Adipocyte (in vitro differentiated cells): ENCODE measurements around the gene DDX42.

Experiments used
- DNase-seq: peaks from one replicate; pipeline ENCODE4 v3.0.0-alpha.2; 2015; ENCODE audit warnings: low read depth
- H3K27me3 ChIP-seq: replicated peaks from 2 replicates; pipeline ENCODE4 v1.7.0; 2013; ENCODE audit warnings: mild to moderate bottlenecking, low read length, moderate library complexity; ENCODE audit not compliant: control insufficient read depth, insufficient read depth
- H3K36me3 ChIP-seq: 2 replicates; pipeline ENCODE4 v1.7.0; 2013; ENCODE audit warnings: low read length, mild to moderate bottlenecking, moderate library complexity; ENCODE audit not compliant: control insufficient read depth, insufficient read depth, severe bottlenecking
- H3K4me1 ChIP-seq: 2 replicates; pipeline ENCODE4 v1.7.0; 2013; ENCODE audit warnings: mild to moderate bottlenecking, low read length, moderate library complexity; ENCODE audit not compliant: control insufficient read depth, insufficient read depth
- H3K4me3 ChIP-seq: 2 replicates; pipeline ENCODE4 v1.7.0; 2013; ENCODE audit warnings: mild to moderate bottlenecking, low read length, moderate library complexity
- H3K9ac ChIP-seq: 2 replicates; pipeline ENCODE4 v1.7.0; 2013; ENCODE audit warnings: mild to moderate bottlenecking, low read length, moderate library complexity
- H3K9me3 ChIP-seq: 2 replicates; pipeline ENCODE4 v1.7.0; 2013; ENCODE audit warnings: mild to moderate bottlenecking, low read length, moderate library complexity; ENCODE audit not compliant: control insufficient read depth

Gene DDX42

DNA sequence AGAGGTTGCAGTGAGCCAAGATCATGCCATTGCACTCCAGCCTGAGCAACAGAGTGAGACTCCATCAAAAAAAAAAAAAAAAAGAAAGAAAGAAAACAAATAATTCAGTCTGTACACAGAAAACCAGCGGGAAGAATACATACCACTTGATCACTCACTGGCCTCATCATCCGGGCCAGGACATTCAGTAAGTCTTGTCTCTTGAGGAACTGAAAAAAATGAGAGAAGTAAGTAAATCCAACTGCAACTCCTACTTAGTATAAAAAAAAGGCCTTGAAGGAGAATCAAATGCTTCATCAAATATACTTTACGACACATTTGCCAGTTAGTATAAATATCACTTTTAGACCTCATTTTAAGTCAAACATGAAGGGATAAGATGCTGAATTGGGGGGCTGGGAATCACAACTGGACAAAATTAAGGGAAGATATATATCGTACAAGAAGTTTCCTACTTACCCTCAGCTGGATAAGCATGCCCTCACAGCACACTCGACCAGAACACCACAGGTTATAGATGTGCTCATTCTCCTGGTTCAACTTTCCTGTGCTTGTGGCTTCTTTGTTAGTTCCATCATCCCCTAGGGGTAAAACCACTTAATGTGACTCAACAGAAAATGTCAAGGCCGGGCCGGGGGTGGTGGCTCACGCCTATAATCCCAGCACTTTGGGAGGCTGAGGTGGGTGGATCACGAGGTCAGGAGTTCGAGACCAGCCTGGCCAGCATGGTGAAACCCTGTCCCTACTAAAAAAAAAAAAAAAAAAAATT is 13.0 kb upstream of the DDX42 start:
- Histone ChIP-seq H3K4me3 (no peak overlapping the region), H3K9ac (no peak overlapping the region), H3K36me3 (peaks cover 85% of the 10 kb centered on the region), H3K9me3 (no peaks in the 10 kb centered on the region), H3K27me3 (no peaks in the 10 kb centered on the region), H3K4me1 (no peaks in the 10 kb centered on the region)
- DNase-seq, result no peak

DNA sequence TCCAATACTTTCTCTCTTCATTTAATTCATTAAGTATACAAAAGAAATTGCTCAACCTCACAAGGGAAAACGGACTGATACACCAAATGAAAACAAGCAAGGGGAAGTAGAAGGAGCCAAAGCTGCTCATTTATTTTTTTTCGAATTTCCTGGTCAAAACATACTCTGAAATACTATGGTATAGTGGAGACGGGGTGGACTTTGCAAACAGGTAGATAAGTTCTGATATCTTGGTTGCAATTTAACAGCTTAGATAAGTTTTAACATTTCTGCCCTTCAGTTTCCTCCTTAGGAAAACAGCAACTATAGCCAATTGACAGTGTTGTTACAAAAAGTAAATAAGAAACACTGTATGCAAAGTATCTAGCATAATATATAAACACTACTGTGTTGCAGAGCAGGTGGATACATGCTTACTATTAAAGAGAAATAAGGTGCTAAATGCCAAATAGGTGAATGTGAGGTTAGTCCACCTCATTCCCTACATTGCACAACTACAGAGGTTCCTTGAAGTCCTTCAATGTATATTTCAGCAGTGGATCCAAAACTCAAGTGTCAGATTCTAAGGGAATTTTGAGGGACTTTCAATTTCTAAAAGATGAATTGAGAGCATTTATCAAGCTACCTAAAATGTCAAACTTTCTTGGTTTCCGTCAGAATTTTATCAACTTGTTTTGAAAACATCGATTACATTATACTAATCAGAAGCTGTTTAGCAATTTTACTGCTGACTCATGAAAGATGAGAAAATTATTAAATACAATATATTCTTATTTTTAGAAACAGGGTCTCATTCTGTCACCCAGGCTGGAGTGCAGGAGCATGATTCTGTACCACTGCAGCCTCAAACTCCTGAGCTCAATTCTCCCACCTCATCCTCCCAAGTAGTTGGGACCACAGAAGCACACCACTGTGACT is 11.6 kb upstream of the DDX42 start:
- Histone ChIP-seq H3K36me3 (peaks cover 72% of the 10 kb centered on the region), H3K27me3 (no peaks in the 10 kb centered on the region), H3K4me1 (no peaks in the 10 kb centered on the region), H3K4me3 (no peak overlapping the region), H3K9me3 (no peaks in the 10 kb centered on the region), H3K9ac (no peak overlapping the region)
- no peak for DNase-seq

DNA sequence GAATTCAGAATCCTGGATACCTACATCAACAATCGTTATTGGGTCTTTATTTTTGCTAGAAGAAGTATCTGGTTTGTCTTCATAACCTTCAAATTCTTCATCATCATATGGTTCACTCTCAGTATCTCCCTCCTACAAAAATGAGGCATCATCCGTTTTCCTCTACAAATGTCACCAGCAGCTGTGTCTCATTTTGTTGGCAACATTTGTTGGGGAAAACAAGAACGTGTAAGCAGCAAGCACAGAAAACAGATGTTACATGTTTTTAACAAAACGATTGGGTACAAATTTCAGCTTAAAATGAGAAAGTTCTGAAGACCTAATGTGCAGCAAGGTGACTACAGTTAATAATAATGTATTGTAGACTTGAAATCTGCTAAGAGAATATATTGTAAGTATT is 9.3 kb upstream of the DDX42 start:
- peaks cover 62% of the 10 kb centered on the region for H3K36me3 ChIP-seq
- DNase-seq, result no peak
- H3K27me3 ChIP-seq, result no peaks in the 10 kb centered on the region
- no peak overlapping the region for H3K9ac ChIP-seq
- no peak overlapping the region for H3K4me3 ChIP-seq
- H3K9me3 ChIP-seq, result no peaks in the 10 kb centered on the region
- H3K4me1 ChIP-seq, result no peaks in the 10 kb centered on the region

DNA sequence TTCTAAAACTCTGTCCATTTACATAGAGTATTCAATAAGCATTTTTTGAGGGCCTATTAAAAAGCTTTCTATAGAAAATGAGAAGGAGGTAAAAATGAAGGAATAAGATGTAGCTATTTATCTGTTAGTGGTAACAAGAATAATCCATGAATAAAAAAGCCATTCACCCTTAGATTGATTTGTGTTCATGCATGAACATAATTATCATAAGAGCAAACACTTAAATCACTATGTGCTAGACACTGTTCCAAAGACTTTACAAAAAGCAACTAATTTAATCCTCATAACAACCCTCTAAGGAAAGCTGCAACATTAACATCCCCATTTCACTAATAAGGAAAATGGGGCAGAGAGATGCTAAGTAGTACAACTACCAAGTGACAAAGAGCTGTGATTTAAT is 7.2 kb upstream of the DDX42 start:
- Histone ChIP-seq H3K4me3 (no peak overlapping the region), H3K9me3 (no peaks in the 10 kb centered on the region), H3K4me1 (peaks cover 10% of the 10 kb centered on the region), H3K9ac (no peak overlapping the region), H3K36me3 (peaks cover 45% of the 10 kb centered on the region), H3K27me3 (no peaks in the 10 kb centered on the region)
- no peak for DNase-seq

DNA sequence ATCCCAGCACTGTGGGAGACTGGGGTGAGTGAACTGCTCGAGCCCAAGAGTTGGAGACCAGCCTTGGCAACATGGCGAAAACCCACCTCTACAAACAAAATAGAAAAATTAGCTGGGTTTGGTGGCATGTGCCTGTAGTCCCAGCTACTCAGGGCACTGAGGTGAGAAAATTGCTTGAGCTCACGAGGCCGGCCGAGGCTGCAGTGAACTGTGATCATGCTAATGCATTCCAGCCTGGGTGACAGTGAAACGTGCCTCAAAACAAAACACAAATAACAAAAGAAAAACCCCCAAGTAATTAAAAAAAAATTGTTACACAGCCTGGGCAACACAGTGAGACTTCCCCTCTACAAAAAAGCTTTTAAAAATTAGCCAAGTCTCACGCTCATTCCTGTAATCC is 5.5 kb upstream of the DDX42 start:
- H3K36me3 ChIP-seq, result peaks cover 28% of the 10 kb centered on the region
- H3K4me1 ChIP-seq, result peaks cover 10% of the 10 kb centered on the region
- no peak overlapping the region for H3K4me3 ChIP-seq
- H3K9ac ChIP-seq, result no peak overlapping the region
- DNase-seq, result no peak
- no peaks in the 10 kb centered on the region for H3K27me3 ChIP-seq
- no peaks in the 10 kb centered on the region for H3K9me3 ChIP-seq

DNA sequence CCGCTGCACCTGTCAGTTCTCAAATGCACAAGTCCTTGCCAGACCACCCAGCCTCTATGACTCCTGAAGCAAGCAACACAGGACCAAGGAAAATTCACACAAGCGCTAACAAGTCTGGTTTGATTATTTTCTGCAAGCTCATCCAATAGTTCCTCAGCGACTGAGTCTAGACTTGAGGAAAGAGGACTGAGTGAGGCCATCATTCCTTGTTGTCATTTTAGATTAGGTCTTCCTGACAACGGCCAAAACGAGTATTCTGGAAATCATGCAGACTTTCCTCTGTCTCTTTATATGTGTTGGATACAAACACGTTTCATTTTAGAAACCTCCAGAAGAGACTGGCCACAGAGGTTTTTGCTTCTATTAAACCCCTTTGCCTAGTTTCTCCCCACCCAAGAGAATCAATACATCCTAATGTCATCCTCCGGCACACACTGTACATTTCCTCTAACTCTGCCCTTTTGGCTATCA is 1.1 kb upstream of the DDX42 start:
- DNase-seq, result peak; percentile 64
- peak overlapping the region; percentile 99 for H3K9ac ChIP-seq
- H3K36me3 ChIP-seq, result peaks cover 7% of the 10 kb centered on the region
- H3K4me1 ChIP-seq, result peaks cover 26% of the 10 kb centered on the region
- H3K9me3 ChIP-seq, result no peaks in the 10 kb centered on the region
- H3K27me3 ChIP-seq, result no peaks in the 10 kb centered on the region
- peak overlapping the region; percentile 98 for H3K4me3 ChIP-seq

DNA sequence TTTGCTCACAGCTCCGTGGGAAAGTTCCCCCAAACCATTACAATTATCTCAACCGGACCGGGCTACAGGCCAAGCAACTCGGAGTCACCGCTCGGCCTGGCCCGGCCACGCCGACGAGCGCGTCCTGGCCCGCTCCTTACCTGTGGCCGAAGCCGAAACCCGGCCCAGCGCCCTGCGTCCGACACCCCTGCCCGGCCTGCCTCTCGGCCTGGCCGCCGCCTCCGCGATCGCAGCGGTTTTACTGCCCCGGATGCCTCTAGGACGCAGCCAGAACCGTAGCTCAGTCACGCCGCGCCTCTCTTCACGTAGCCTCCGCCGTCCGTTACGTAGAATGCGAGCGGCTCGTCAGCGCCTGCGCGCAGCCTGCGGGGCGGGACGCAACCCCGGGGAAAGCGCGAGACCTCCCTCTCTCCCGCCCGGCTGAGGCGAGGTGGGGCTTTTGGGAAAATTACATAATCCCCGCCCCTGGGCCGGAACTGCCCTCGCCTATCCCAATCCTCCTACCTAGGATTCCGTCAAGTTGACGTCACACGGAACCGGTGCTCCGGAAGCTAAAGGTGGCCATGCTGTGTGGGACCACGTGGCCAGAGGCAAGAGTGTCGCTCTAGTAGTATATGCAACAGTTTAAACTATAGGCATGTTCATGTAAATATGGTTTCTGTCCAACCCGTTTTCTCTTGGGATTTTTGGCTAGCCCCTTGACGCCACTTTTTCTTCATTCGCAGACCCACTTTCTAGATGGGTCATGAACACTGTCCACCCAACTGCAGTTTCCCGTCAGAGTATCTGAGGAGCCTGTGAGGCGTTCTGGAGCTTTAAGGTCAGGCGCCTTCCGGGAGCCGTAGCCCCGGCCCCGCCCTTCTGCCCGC is 464 bp upstream of the DDX42 start, which contains the start of gene CCDC47:
Gene CCDC47, minus strand, starts transcription at position 326 of the 869 bp plus-strand sequence. CDS start 7,422 bp downstream, outside the sequence.
- H3K36me3 ChIP-seq, result peaks cover 10% of the 10 kb centered on the region
- no peaks in the 10 kb centered on the region for H3K27me3 ChIP-seq
- peak; percentile 99 for DNase-seq
- peaks cover 26% of the 10 kb centered on the region for H3K4me1 ChIP-seq
- peak within 1 kb of the TSS; percentile 98 for H3K4me3 ChIP-seq
- H3K9me3 ChIP-seq, result no peaks in the 10 kb centered on the region
- peak within 1 kb of the TSS; percentile 99 for H3K9ac ChIP-seq

DNA sequence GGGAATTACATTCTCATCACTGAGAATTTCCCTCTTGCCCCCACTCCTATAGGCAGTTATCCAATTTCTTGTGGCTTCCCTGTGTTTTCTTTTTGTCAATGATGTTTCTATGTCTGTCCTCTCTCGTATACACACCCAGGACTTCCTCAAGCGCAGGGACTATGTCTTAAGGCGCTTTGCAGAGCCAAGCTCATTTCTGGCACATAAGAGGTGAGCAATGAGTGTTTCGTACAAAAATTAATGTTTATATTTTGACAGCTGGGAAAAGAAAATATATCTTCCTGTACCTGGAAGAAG is 947 bp downstream of the DDX42 start:
- Histone ChIP-seq H3K4me1 (peaks cover 26% of the 10 kb centered on the region), H3K9ac (peak overlapping the region; percentile 99), H3K27me3 (no peaks in the 10 kb centered on the region), H3K36me3 (peaks cover 11% of the 10 kb centered on the region), H3K9me3 (no peaks in the 10 kb centered on the region), H3K4me3 (peak overlapping the region; percentile 98)
- DNase-seq, result peak; percentile 49

DNA sequence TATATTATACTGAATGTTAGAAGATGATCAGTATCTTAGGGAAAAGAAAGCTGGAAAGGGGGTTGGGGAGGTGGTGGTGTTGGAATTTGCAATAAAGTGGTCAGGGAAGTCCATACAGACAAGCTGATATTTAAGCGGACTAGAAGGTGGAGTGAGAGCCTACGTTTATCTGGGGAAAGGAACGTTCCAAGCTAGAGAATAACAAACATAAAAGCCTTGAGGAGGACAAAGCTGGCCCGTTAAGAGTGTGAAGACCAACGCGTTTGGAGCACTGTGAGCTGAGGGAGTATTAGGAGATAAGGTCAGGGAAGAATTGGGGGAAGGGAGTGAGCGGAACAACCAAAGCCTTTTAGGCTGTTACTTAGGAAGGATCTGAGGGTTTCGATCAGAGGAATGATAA is 1.4 kb downstream of the DDX42 start:
- DNase-seq, result peak; percentile 30
- Histone ChIP-seq H3K4me1 (peaks cover 25% of the 10 kb centered on the region), H3K9me3 (no peaks in the 10 kb centered on the region), H3K27me3 (no peaks in the 10 kb centered on the region), H3K9ac (peak overlapping the region; percentile 99), H3K36me3 (peaks cover 11% of the 10 kb centered on the region), H3K4me3 (peak overlapping the region; percentile 98)

DNA sequence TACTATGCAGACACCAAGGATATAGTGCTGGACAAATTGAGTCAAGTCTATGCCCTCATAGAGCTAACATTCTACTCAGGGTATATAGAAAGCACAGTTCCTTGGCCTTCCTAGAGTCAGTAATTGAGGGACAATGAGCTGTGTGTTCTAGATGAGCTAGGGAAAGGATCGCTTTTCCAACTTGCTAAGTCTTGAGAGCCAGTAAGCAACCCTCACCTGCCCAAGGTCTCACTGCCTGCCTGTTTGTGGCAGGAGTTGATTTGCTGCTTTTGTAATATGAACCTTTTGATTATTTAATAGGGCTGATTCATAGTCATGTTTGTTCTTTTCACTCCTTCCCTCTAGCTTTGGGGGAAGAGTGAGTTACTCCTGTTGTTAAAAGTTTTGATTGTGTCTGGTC is 6.5 kb downstream of the DDX42 start:
- Histone ChIP-seq H3K27me3 (no peaks in the 10 kb centered on the region), H3K4me1 (peaks cover 42% of the 10 kb centered on the region), H3K9me3 (no peaks in the 10 kb centered on the region), H3K36me3 (peaks cover 20% of the 10 kb centered on the region), H3K9ac (no peak overlapping the region), H3K4me3 (peak overlapping the region; percentile 11)
- peak; percentile 36 for DNase-seq
